SK-N-SH (cell line): Measurements from ENCODE around the gene TNFRSF4. TPM values are rescaled to one million over a fixed set of nuclear protein-coding genes. Genes with fewer than 3 reads are reported as not detected.
"Not testable (repeated sequence)": the region's sequence is repeated elsewhere in the genome, so short reads cannot be mapped to it uniquely, and the experiment has no call there.

ENCODE experiments used
- CTCF ChIA-PET: fragments of 300-600, 350-600 bp; formaldehyde crosslinking; extraction: SDS; loops from one replicate; lab custom pipeline; 2021; lab: Yijun Ruan, JAX
- POLR2A ChIA-PET: fragments of 350-600 bp; sonication (Branson Sonifier 250); formaldehyde crosslinking; extraction: SDS; loops from one replicate; lab custom pipeline; 2020; ENCODE audit warnings: antibody characterized with exemption, inconsistent platforms; lab: Yijun Ruan, JAX
- DNase-seq: peaks from one replicate; pipeline ENCODE4 v3.0.0; 2012
- H2AFZ ChIP-seq: fragments of 200-600 bp; sonication (generic); 2 replicates; pipeline ENCODE4 v1.8.1; 2016; ENCODE audit warnings: antibody characterized with exemption, mild to moderate bottlenecking, low read depth
- H3F3A ChIP-seq: fragments of 200-600 bp; sonication (generic); replicated peaks from 2 replicates; pipeline ENCODE3; 2016; ENCODE audit warnings: antibody characterized with exemption, mild to moderate bottlenecking; ENCODE audit not compliant: insufficient read depth
- H3K27ac ChIP-seq, 2 experiments: fragments of 200-500 bp in 1 of 2; fragments of 200-600 bp in 1 of 2; sonication (Bioruptor generic) in 1 of 2; sonication (generic), shearing (Covaris generic) in 1 of 2; 2 replicates each; pipeline versions ENCODE4 v1.5.1 to v1.6.1; 2014 to 2016; ENCODE audit warnings: low read depth in 2 of 2, inconsistent platforms in 1 of 2, low read length in 1 of 2, mild to moderate bottlenecking in 1 of 2, mixed read lengths in 1 of 2
- H3K27me3 ChIP-seq: fragments of 200-600 bp; sonication (generic), shearing (Covaris generic); 2 replicates; pipeline ENCODE4 v1.6.1; 2016; ENCODE audit warnings: mixed run types; ENCODE audit not compliant: insufficient read depth
- H3K36me3 ChIP-seq, 2 experiments: fragments of 200-500 bp in 1 of 2; fragments of 200-600 bp in 1 of 2; sonication (Bioruptor generic) in 1 of 2; sonication (generic) in 1 of 2; replicated peaks in 1 of 2; 2 replicates each; pipeline versions ENCODE3 to v1.5.1; 2014 to 2016; ENCODE audit warnings: low read length in 1 of 2, mild to moderate bottlenecking in 1 of 2; ENCODE audit not compliant: insufficient read depth in 2 of 2, control insufficient read depth in 1 of 2
- H3K4me1 ChIP-seq, 2 experiments: fragments of 200-500 bp in 1 of 2; fragments of 200-600 bp in 1 of 2; sonication (Bioruptor generic) in 1 of 2; sonication (generic), shearing (Covaris generic) in 1 of 2; 2 replicates each; pipeline versions ENCODE4 v1.5.1 to v1.6.1; 2014 to 2016; ENCODE audit warnings: low read depth in 1 of 2, low read length in 1 of 2, mixed run types in 1 of 2; ENCODE audit not compliant: insufficient read depth in 2 of 2, control insufficient read depth in 1 of 2
- H3K4me2 ChIP-seq: fragments of 200-600 bp; sonication (generic), shearing (Covaris generic); 2 replicates; pipeline ENCODE4 v1.6.1; 2017; ENCODE audit warnings: mixed run types
- H3K4me3 ChIP-seq, 2 experiments: fragments of 200-500 bp in 1 of 2; fragments of 200-600 bp in 1 of 2; sonication (Bioruptor generic) in 1 of 2; sonication (generic), shearing (Covaris generic) in 1 of 2; 2 replicates each; pipeline versions ENCODE4 v1.5.1 to v1.8.1; 2014 to 2016; ENCODE audit warnings: low read depth in 2 of 2, inconsistent platforms in 1 of 2, low read length in 1 of 2, mild to moderate bottlenecking in 1 of 2, mixed read lengths in 1 of 2, moderate library complexity in 1 of 2
- H3K79me2 ChIP-seq: fragments of 200-600 bp; sonication (generic); 2 replicates; pipeline ENCODE4 v1.8.1; 2017; ENCODE audit warnings: mild to moderate bottlenecking; ENCODE audit not compliant: insufficient read depth
- H3K9ac ChIP-seq: fragments of 200-600 bp; sonication (generic); 2 replicates; pipeline ENCODE4 v1.6.1; 2017; ENCODE audit warnings: mixed run types
- H3K9me2 ChIP-seq: fragments of 200-600 bp; sonication (generic); 2 replicates; pipeline ENCODE4 v1.6.1; 2017; ENCODE audit warnings: mixed run types
- H3K9me3 ChIP-seq: fragments of 200-600 bp; sonication (generic); 2 replicates; pipeline ENCODE4 v1.6.1; 2017; ENCODE audit warnings: mixed run types, mild to moderate bottlenecking, moderate library complexity
- H4K20me1 ChIP-seq: fragments of 200-600 bp; sonication (generic); 2 replicates; pipeline ENCODE4 v1.6.1; 2017; ENCODE audit warnings: mild to moderate bottlenecking, mixed run types; ENCODE audit not compliant: insufficient read depth
- FOXJ3 ChIP-seq: sonication (generic); formaldehyde crosslinking; IDR thresholded peaks from 2 replicates; pipeline ENCODE4 v1.5.1; 2020; ENCODE audit warnings: mild to moderate bottlenecking, missing genetic modification reagents
- FOXM1 ChIP-seq: IDR thresholded peaks from 2 replicates; pipeline ENCODE4 v1.4.0; 2012; ENCODE audit warnings: low read depth, mild to moderate bottlenecking
- GATA2 ChIP-seq: sonication (generic); formaldehyde crosslinking; IDR thresholded peaks from 2 replicates; pipeline ENCODE4 v1.5.0; 2020; ENCODE audit warnings: mild to moderate bottlenecking, missing genetic modification reagents
- MAX ChIP-seq: IDR thresholded peaks from 2 replicates; pipeline ENCODE4 v1.4.0; 2012; ENCODE audit warnings: low read depth
- MXI1 ChIP-seq: IDR thresholded peaks from 2 replicates; pipeline ENCODE4 v1.6.1; 2012; ENCODE audit warnings: mild to moderate bottlenecking, low read depth, low read length, improper control_type of control experiment
- NRF1 ChIP-seq: IDR thresholded peaks from 2 replicates; pipeline ENCODE4 v1.6.1; 2012; ENCODE audit warnings: low read depth, mild to moderate bottlenecking, low read length
- POLR2AphosphoS5 ChIP-seq: IDR thresholded peaks from 2 replicates; pipeline ENCODE4 v1.6.1; 2012; ENCODE audit warnings: low read depth, low read length
- RFX5 ChIP-seq: IDR thresholded peaks from 2 replicates; pipeline ENCODE4 v1.6.1; 2012; ENCODE audit warnings: mild to moderate bottlenecking, improper control_type of control experiment, low read length
- WGBS: methylation state at CpG from one replicate; pipeline ENCODE4 v1.1.6; 2017; ENCODE audit warnings: low lambda C conversion rate; 5-methylcytosine and 5-hydroxymethylcytosine counted together
- polyA plus RNA-seq, 3 experiments: library from polyadenylated mRNA; depleted of rRNA; stranded (reverse); fragments of >200 nt; gene quantifications; 2 replicates each; pipeline ENCODE4 v1.2.3, GENCODE V29; 2012

Gene TNFRSF4
- polyA plus RNA-seq, 1 of the 3 experiments (the other 2 are of a cell fraction), result not detected

DNA sequence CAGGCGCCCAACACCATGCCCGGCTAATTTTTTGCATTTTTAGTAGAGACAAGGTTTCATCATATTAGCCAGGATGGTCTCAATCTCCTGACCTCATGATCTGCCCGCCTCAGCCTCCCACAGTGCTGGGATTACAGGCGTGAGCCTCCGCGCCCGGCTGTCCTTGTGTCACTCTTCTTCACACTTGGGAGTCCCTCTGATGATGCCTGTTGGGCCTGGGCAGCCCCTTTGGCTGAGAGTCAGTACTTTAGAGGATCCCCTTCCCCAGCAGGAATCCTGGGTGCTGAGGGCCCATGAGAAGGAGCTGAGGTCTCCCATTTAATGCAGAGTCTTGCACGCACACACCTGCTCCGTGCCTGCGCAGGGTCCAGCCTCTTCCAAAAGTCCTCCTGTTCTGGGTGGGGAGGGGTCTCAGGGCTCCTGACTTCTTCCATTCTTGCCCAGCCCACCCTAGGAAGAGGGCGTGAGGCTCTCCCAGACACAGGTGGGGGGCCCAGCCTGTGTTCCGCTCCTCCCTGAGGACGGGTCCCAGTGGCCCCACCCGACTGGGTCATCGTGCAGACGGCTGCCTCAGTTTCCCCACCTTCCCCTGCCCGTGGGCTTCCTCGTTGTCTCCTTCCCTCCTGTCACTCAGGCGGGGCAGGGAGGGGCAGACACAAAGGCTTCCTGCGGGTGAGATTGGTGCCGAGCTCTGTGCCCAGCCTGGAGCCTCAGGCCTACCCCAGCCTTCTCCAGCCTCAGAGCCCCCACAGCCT, 36.3 kb downstream of the TNFRSF4 start:
- Histone ChIP-seq H3K27me3 (no peaks in the 10 kb centered on the region), H4K20me1 (no peaks in the 10 kb centered on the region), H3K9me3 (no peaks in the 10 kb centered on the region), H3K36me3 (no peaks in the 10 kb centered on the region), H3F3A (no peaks in the 10 kb centered on the region), H3K4me1 (no peaks in the 10 kb centered on the region), H3K79me2 (no peaks in the 10 kb centered on the region), H3K9me2 (no peaks in the 10 kb centered on the region), H3K27ac (no peak overlapping the region), H3K9ac (no peak overlapping the region), H2AFZ (no peak overlapping the region), H3K4me3 (no peak overlapping the region), H3K4me2 (no peak overlapping the region)
- DNase-seq, result no peak
- CTCF ChIA-PET, result interaction anchor here (0.9 kb wide), 1 partner anchor 55 kb away, joined by 3 read pairs; no protein-coding TSS in a partner anchor
- POLR2A ChIA-PET, result no interaction called here
- TF ChIP-seq MAX (no peak), NRF1 (no peak), MXI1 (no peak)
- WGBS, result 43% methylated on average over 6 of the region's 21 CpGs

DNA sequence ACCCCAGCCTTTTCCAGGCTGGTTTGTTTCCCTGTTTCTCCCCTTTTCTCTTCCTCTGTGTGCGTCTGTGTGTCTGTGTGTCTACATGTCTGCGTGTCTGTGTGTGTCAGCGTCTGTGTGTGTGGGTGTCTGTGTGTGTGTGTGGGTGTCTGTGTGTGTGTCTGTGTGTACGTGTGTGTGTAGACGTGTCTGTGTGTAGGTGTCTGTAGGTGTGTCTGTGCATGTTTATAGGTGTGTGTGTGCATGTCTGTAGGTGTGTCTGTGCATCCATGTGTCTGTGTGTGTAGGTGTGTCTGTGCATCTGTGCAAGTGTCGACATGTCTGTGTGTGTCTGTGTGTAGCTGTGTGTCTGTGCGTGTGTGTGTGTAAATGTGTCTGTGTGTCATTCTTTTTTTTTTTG, 37.0 kb downstream of the TNFRSF4 start:
- Histone ChIP-seq H3K36me3 (no peaks in the 10 kb centered on the region), H3K9me2 (no peaks in the 10 kb centered on the region), H3K79me2 (no peaks in the 10 kb centered on the region), H3F3A (no peaks in the 10 kb centered on the region), H3K4me1 (no peaks in the 10 kb centered on the region), H2AFZ (no peak overlapping the region), H3K4me2 (no peak overlapping the region), H3K4me3 (no peak overlapping the region), H3K27me3 (no peaks in the 10 kb centered on the region), H3K9me3 (no peaks in the 10 kb centered on the region), H3K27ac (no peak overlapping the region), H4K20me1 (no peaks in the 10 kb centered on the region), H3K9ac (no peak overlapping the region)
- 40% methylated on average over 7 of the region's 7 CpGs for WGBS
- DNase-seq, result no peak
- no peak for TF ChIP-seq POLR2AphosphoS5
- no peak for TF ChIP-seq MXI1
- TF ChIP-seq RFX5, result no peak
- TF ChIP-seq FOXM1, result no peak
- no peak for TF ChIP-seq FOXJ3
- no peak for TF ChIP-seq MAX
- no peak for TF ChIP-seq GATA2 (CRISPR knock-in tag)
- ChIA-PET POLR2A (no interaction called here), CTCF (no interaction called here)

GRCh38 chr1:1176063-1176761, 37.7 kb downstream of the TNFRSF4 start:
- not testable (repeated sequence) for H2AFZ ChIP-seq
- WGBS, result 6% methylated on average over 11 of the region's 22 CpGs

More at GRCh38 chr1:1176063-1176761, 37.7 kb downstream of the TNFRSF4 start:
- H3K27ac ChIP-seq, H3K79me2 ChIP-seq, H3K4me2 ChIP-seq, H3K9me2 ChIP-seq, H3K4me1 ChIP-seq, H3K9me3 ChIP-seq, H4K20me1 ChIP-seq, POLR2A ChIA-PET, H3K27me3 ChIP-seq, H3K36me3 ChIP-seq, CTCF ChIA-PET, H3F3A ChIP-seq, H3K4me3 ChIP-seq, H3K9ac ChIP-seq: not testable (repeated sequence)
- peak; percentile 40 for DNase-seq
